ENCODE measurements around the gene MTREX. TPM values are rescaled to one million over a fixed set of nuclear protein-coding genes. Genes with fewer than 3 reads are reported as not detected.
A peak's percentile ranks its signal among the peaks of the same experiment; 100 is the strongest.

Gene MTREX
- total RNA-seq, 3 donors from 2014 or later = 52.5 to 63.3 (median 57.8) TPM

- intact Hi-C loops (cut with DNase I, micrococcal nuclease) = loop anchor here in 1 of 2 donors (10.0 kb wide), 1 partner anchor 97 kb away; the partner anchor contains the start of gene PLPP1
Measured at GRCh38 chr5:55437452-55437851, 129.7 kb downstream of the MTREX start.

DNA sequence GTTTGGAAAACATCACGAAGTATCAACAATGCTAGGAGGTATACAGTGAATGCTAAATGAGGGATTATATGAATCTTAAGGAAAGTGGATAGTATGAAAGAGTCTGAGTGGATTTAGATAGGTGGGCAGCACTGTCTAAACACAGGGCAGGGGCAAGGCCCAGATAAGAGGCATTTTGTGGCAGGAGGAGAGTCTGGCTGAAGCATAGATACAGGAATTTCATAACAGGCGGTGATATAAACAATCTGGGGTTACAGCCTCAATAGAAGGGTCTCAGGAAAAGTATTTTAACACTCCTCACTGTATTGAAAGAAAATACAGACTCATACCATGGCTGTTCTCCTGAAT, 130.0 kb downstream of the MTREX start:
- Histone ChIP-seq H3K4me1 (ENCODE audit: low read depth) (peaks cover 10% of the 10 kb centered on the region), H3K4me3 (no peak overlapping the region), H3K36me3 (ENCODE audit: low read depth) (no peaks in the 10 kb centered on the region), H3K9me3 (no peaks in the 10 kb centered on the region)
- no peak for DNase-seq
- no peak for ATAC-seq
- intact Hi-C loops (cut with DNase I, micrococcal nuclease) = loop anchor here in 1 of 2 donors (10.0 kb wide), 1 partner anchor 97 kb away; the partner anchor contains the start of gene PLPP1
- TF ChIP-seq CTCF (IDR thresholded peaks at IDR 0.05) = no peak

More at GRCh38 chr5:55437452-55437851, 129.7 kb downstream of the MTREX start:
- H3K36me3 ChIP-seq (ENCODE audit: low read depth) = no peaks in the 10 kb centered on the region
- H3K9me3 ChIP-seq = no peaks in the 10 kb centered on the region
- no peak for TF ChIP-seq CTCF (IDR thresholded peaks at IDR 0.05)
- H3K4me3 ChIP-seq = no peak overlapping the region
- DNase-seq (no peak), ATAC-seq (no peak)
- peaks cover 10% of the 10 kb centered on the region for H3K4me1 ChIP-seq (ENCODE audit: low read depth)

DNA sequence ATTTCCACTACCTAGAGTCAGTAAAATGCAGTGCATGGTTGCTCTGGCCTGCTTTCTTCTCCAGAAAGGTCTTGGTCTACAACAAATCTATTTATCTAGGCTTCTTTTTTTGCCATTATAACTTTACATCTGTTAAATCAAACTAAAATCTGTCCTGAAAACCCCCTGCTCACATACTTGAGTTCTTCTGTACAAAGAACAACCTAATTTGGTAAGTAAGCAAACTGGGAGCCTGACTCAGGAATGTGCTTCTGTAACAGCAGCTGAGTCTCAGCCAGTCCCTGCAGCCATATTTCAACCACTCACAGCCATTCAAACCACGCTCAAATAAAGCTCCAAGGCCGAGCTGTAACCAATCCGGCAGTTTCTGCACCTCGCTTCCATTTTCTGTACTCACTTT, 131.2 kb downstream of the MTREX start:
- no peaks in the 10 kb centered on the region for H3K36me3 ChIP-seq (ENCODE audit: low read depth)
- H3K4me1 ChIP-seq (ENCODE audit: low read depth) = peaks cover 8% of the 10 kb centered on the region
- ATAC-seq = peak; percentile 17
- no peak overlapping the region for H3K4me3 ChIP-seq
- intact Hi-C loops (cut with DNase I, micrococcal nuclease) = loop anchor here in 1 of 2 donors (10.0 kb wide), 1 partner anchor 96 kb away; the partner anchor contains the start of gene PLPP1
- no peaks in the 10 kb centered on the region for H3K9me3 ChIP-seq
- TF ChIP-seq CTCF (IDR thresholded peaks at IDR 0.05) = no peak
- DNase-seq = no peak

DNA sequence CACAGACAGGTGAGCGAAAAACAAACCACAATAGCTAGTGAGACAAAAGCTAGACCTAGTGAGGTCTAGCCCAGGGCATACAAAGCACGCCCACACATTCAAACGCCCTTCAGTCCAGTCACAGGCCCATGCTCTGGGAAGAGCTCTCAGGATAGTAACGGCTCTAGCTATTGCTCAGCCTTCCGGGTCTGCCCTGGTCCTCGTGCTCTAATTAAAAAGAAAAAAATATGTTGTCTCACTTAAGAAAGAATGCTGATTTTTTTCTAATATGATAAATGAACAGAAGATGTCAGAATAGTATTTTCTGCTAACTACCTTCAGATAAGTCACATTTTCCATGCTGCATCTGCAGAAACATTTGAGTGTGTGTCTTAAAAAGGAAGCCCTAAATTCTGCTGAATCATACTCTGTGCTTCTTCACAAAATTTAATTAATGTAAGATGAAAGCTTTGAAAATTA, 132.4 kb downstream of the MTREX start:
- Histone ChIP-seq H3K9me3 (no peaks in the 10 kb centered on the region), H3K4me1 (ENCODE audit: low read depth) (peaks cover 7% of the 10 kb centered on the region), H3K36me3 (ENCODE audit: low read depth) (no peaks in the 10 kb centered on the region), H3K4me3 (no peak overlapping the region)
- TF ChIP-seq CTCF (IDR thresholded peaks at IDR 0.05) = no peak
- ATAC-seq (no peak), DNase-seq (no peak)
- intact Hi-C loops (cut with DNase I, micrococcal nuclease) = no loop called here

GRCh38 chr5:55441107-55441771, 133.4 kb downstream of the MTREX start:
- Histone ChIP-seq H3K4me3 (no peak overlapping the region), H3K36me3 (ENCODE audit: low read depth) (no peaks in the 10 kb centered on the region), H3K9me3 (no peaks in the 10 kb centered on the region), H3K4me1 (ENCODE audit: low read depth) (peaks cover 5% of the 10 kb centered on the region)
- no peak for TF ChIP-seq CTCF (IDR thresholded peaks at IDR 0.05)
- ATAC-seq (no peak), DNase-seq (no peak)
- intact Hi-C loops (cut with DNase I, micrococcal nuclease) = no loop called here

All from mucosa of descending colon (tissue), 3 donors.